Esophagus muscularis mucosa (tissue), 4 donors: ENCODE results near the gene SAP25. TPM values are rescaled to one million over a fixed set of nuclear protein-coding genes. Genes with fewer than 3 reads are reported as not detected.

ENCODE experiments used
- DNase-seq: peaks from one replicate; pipeline ENCODE4 v3.0.0-alpha.2; 2017; ENCODE audit errors: extremely low spot score
- H3K27ac ChIP-seq, 4 donors: fragments of 200-600 bp; sonication (generic); replicated peaks in 1 of 4; 1 replicate in 3 of 4; 2 replicates in 1 of 4; pipeline ENCODE4 v1.5.1; 2016 to 2019; ENCODE audit warnings: mild to moderate bottlenecking in 1 of 4
- H3K27me3 ChIP-seq, 4 donors: fragments of 200-600 bp; sonication (generic); one replicate each; pipeline versions ENCODE4 v1.5.1 to v1.6.0; 2016 to 2019
- H3K36me3 ChIP-seq, 4 donors: fragments of 200-600 bp; sonication (generic); one replicate each; pipeline ENCODE4 v1.5.1; 2016 to 2019
- H3K4me1 ChIP-seq, 4 donors: fragments of 200-600 bp; sonication (generic); one replicate each; pipeline ENCODE4 v1.5.1; 2016 to 2019
- H3K4me3 ChIP-seq, 4 donors: fragments of 200-600 bp; sonication (generic); 1 replicate in 2 of 4; 2 replicates in 2 of 4; pipeline ENCODE4 v1.5.1; 2016 to 2019; ENCODE audit warnings: mild to moderate bottlenecking in 4 of 4, moderate library complexity in 1 of 4
- H3K9me3 ChIP-seq, 4 donors: fragments of 200-600 bp; sonication (generic); 1 replicate in 3 of 4; 2 replicates in 1 of 4; pipeline ENCODE4 v1.5.1; 2016 to 2019
- CTCF ChIP-seq, 3 experiments: fragments of 200-600 bp in 2 of 3; fragments of 450-650 bp in 1 of 3; sonication (generic) in 2 of 3; IDR thresholded peaks; one replicate each; pipeline ENCODE4 v1.5.1; 2017 to 2019; ENCODE audit warnings: antibody characterized with exemption in 3 of 3, mild to moderate bottlenecking in 2 of 3, moderate library complexity in 1 of 3
- EP300 ChIP-seq: sonication (generic); formaldehyde crosslinking; IDR thresholded peaks from one replicate; pipeline ENCODE4 v1.6.1; 2017; ENCODE audit warnings: antibody characterized with exemption
- POLR2A ChIP-seq: fragments of 450-650 bp; IDR thresholded peaks from one replicate; pipeline ENCODE4 v1.6.1; 2017; ENCODE audit warnings: antibody characterized with exemption, moderate library complexity, mild to moderate bottlenecking, low read depth
- POLR2AphosphoS5 ChIP-seq, 2 donors: sonication (generic); formaldehyde crosslinking; IDR thresholded peaks; one replicate each; pipeline ENCODE4 v1.6.1; 2017; ENCODE audit warnings: antibody characterized with exemption in 2 of 2
- WGBS: methylation state at CpG from one replicate; pipeline ENCODE4 v1.1.5; 2018; 5-methylcytosine and 5-hydroxymethylcytosine counted together
- intact Hi-C: fragments of 100-400 bp; cut with DNase I; formaldehyde crosslinking; loops from one replicate; pipeline ENCODE4 v1.15.1; 2023
- total RNA-seq, 4 donors: library from RNA; depleted of rRNA; stranded (reverse); fragments of >200 nt; gene quantifications; one replicate each; pipeline versions ENCODE4 v1.1.0 to v1.2.1, GENCODE V29; 2016

The SAP25 gene
- total RNA-seq, 4 donors from 2014 or later, result 0.83 to 0.92 TPM; not detected in 2

- H3K9me3 ChIP-seq, result no peaks in the 10 kb centered on the region
- TF ChIP-seq POLR2AphosphoS5 (IDR thresholded peaks at IDR 0.05), result no peak
- no peak overlapping the region for H3K27ac ChIP-seq
- no peak overlapping the region for H3K4me3 ChIP-seq
- DNase-seq, result no peak
- peaks cover 0 to 26% (median 16%) of the 10 kb centered on the region in 4 donors for H3K4me1 ChIP-seq
- peaks cover 10 to 69% (median 33%) of the 10 kb centered on the region in 4 donors for H3K36me3 ChIP-seq
- no peaks in the 10 kb centered on the region for H3K27me3 ChIP-seq
- WGBS, result 91% methylated on average over 6 of the region's 8 CpGs
- intact Hi-C loops, result loop anchor here (5.0 kb wide), 1 partner anchor 129 kb away; the partner anchor contains the start of gene GIGYF1
These were observed 10.6 kb downstream of the SAP25 start for GRCh38 chr7:100563100-100563564.

GRCh38 chr7:100562195-100563099 is 11.3 kb downstream of the SAP25 start:
- H3K27ac ChIP-seq, result no peak overlapping the region
- no peaks in the 10 kb centered on the region for H3K27me3 ChIP-seq
- H3K9me3 ChIP-seq, result no peaks in the 10 kb centered on the region
- TF ChIP-seq CTCF (IDR thresholded peaks at IDR 0.05), result no peak
- TF ChIP-seq EP300, result no peak
- no peak for TF ChIP-seq POLR2A
- no peak for TF ChIP-seq POLR2AphosphoS5 (IDR thresholded peaks at IDR 0.05)
- intact Hi-C loops, result loop anchor here (5.0 kb wide), 1 partner anchor 130 kb away; the partner anchor contains the start of gene GIGYF1
- peaks cover 10 to 76% (median 33%) of the 10 kb centered on the region in 4 donors for H3K36me3 ChIP-seq
- WGBS, result 87% methylated on average over 22 of the region's 26 CpGs
- H3K4me3 ChIP-seq, result no peak overlapping the region
- H3K4me1 ChIP-seq, result peaks cover 0 to 20% (median 16%) of the 10 kb centered on the region in 4 donors
- DNase-seq, result no peak

- H3K27ac ChIP-seq, result no peak overlapping the region
- no peak for DNase-seq
- intact Hi-C loops, result loop anchor here (5.0 kb wide), 1 partner anchor 131 kb away; the partner anchor contains the start of gene GIGYF1
- H3K36me3 ChIP-seq, result peaks cover 10 to 84% (median 39%) of the 10 kb centered on the region in 4 donors
- TF ChIP-seq EP300 (no peak), POLR2AphosphoS5 (IDR thresholded peaks at IDR 0.05) (no peak), POLR2A (no peak), CTCF (IDR thresholded peaks at IDR 0.05) (no peak)
- WGBS, result 97% methylated on average over 9 of the region's 12 CpGs
- H3K4me3 ChIP-seq, result no peak overlapping the region
- H3K27me3 ChIP-seq, result no peaks in the 10 kb centered on the region
- no peaks in the 10 kb centered on the region for H3K9me3 ChIP-seq
- peaks cover 0 to 20% (median 15%) of the 10 kb centered on the region in 4 donors for H3K4me1 ChIP-seq
These were observed 12.1 kb downstream of the SAP25 start for GRCh38 chr7:100561491-100562194.

- Histone ChIP-seq H3K9me3 (no peaks in the 10 kb centered on the region), H3K36me3 (peaks cover 24 to 83% (median 50%) of the 10 kb centered on the region in 4 donors), H3K4me1 (peaks cover 0 to 18% (median 14%) of the 10 kb centered on the region in 4 donors), H3K27ac (peak overlapping the region in 2 of 4 donors; percentile 5 to 14), H3K27me3 (no peaks in the 10 kb centered on the region), H3K4me3 (no peak overlapping the region)
- TF ChIP-seq EP300 (no peak), POLR2A (no peak), POLR2AphosphoS5 (IDR thresholded peaks at IDR 0.05) (no peak), CTCF (IDR thresholded peaks at IDR 0.05) (no peak)
- intact Hi-C loops, result no loop called here
- 86% methylated on average over 3 of the region's 4 CpGs for WGBS
- no peak for DNase-seq
These were observed 14.6 kb downstream of the SAP25 start for GRCh38 chr7:100559127-100559526.

GRCh38 chr7:100556541-100556940 is 17.2 kb downstream of the SAP25 start:
- 70% methylated on average over 4 of the region's 4 CpGs for WGBS
- Histone ChIP-seq H3K27ac (no peak overlapping the region), H3K9me3 (no peaks in the 10 kb centered on the region), H3K4me3 (no peak overlapping the region), H3K36me3 (peaks cover 20 to 85% (median 57%) of the 10 kb centered on the region in 4 donors), H3K4me1 (peaks cover 0 to 13% (median 11%) of the 10 kb centered on the region in 4 donors), H3K27me3 (no peaks in the 10 kb centered on the region)
- DNase-seq, result no peak
- intact Hi-C loops, result loop anchor here (2.0 kb wide), 1 partner anchor 86 kb away; no protein-coding TSS in a partner anchor
- no peak for TF ChIP-seq EP300
- TF ChIP-seq POLR2A, result no peak
